Measurements from ENCODE around the gene EMP1.

EMP1 gene

DNA sequence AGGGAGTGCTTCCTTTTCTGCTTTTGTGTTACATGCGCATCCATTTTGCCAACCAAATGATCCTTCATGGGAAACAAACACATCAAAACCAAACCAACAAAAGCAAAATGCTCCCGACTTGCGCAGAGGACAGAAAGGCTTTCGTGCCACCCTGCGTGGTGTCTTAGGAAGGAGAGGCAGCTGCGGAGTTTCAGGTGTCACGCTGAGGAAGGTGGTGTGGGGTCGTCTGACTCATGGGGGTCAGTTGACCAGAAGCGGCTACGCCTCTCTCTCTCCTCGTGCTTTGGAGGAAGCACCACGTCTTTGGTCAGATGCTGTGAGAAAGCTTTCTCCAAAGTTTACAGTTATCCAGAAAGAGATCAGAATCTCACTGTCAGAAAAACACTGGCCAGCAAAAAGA is 7.9 kb downstream of the EMP1 start:
- TF ChIP-seq, protein P1, sequence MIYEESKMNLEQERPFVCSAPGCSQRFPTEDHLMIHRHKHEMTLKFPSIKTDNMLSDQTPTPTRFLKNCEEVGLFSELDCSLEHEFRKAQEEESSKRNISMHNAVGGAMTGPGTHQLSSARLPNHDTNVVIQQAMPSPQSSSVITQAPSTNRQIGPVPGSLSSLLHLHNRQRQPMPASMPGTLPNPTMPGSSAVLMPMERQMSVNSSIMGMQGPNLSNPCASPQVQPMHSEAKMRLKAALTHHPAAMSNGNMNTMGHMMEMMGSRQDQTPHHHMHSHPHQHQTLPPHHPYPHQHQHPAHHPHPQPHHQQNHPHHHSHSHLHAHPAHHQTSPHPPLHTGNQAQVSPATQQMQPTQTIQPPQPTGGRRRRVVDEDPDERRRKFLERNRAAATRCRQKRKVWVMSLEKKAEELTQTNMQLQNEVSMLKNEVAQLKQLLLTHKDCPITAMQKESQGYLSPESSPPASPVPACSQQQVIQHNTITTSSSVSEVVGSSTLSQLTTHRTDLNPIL (CRISPR knock-in tag; IDR thresholded peaks at IDR 0.05; ENCODE audit: low read depth): no peak
- TF ChIP-seq ISL1 (CRISPR knock-in tag; IDR thresholded peaks at IDR 0.05): no peak
- TF ChIP-seq, protein P2, sequence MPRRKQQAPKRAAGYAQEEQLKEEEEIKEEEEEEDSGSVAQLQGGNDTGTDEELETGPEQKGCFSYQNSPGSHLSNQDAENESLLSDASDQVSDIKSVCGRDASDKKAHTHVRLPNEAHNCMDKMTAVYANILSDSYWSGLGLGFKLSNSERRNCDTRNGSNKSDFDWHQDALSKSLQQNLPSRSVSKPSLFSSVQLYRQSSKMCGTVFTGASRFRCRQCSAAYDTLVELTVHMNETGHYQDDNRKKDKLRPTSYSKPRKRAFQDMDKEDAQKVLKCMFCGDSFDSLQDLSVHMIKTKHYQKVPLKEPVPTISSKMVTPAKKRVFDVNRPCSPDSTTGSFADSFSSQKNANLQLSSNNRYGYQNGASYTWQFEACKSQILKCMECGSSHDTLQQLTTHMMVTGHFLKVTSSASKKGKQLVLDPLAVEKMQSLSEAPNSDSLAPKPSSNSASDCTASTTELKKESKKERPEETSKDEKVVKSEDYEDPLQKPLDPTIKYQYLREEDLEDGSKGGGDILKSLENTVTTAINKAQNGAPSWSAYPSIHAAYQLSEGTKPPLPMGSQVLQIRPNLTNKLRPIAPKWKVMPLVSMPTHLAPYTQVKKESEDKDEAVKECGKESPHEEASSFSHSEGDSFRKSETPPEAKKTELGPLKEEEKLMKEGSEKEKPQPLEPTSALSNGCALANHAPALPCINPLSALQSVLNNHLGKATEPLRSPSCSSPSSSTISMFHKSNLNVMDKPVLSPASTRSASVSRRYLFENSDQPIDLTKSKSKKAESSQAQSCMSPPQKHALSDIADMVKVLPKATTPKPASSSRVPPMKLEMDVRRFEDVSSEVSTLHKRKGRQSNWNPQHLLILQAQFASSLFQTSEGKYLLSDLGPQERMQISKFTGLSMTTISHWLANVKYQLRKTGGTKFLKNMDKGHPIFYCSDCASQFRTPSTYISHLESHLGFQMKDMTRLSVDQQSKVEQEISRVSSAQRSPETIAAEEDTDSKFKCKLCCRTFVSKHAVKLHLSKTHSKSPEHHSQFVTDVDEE (CRISPR knock-in tag; IDR thresholded peaks at IDR 0.05): no peak
- no peak for TF ChIP-seq TCF4 (CRISPR knock-in tag; IDR thresholded peaks at IDR 0.05; ENCODE audit: borderline replicate concordance)
- TF ChIP-seq ESRRG (CRISPR knock-in tag; IDR thresholded peaks at IDR 0.05): no peak
- TF ChIP-seq ZNF70 (CRISPR knock-in tag; IDR thresholded peaks at IDR 0.05): no peak
- TF ChIP-seq PPARA (CRISPR knock-in tag; IDR thresholded peaks at IDR 0.05; ENCODE audit: borderline replicate concordance): no peak
- TF ChIP-seq, protein P3, sequence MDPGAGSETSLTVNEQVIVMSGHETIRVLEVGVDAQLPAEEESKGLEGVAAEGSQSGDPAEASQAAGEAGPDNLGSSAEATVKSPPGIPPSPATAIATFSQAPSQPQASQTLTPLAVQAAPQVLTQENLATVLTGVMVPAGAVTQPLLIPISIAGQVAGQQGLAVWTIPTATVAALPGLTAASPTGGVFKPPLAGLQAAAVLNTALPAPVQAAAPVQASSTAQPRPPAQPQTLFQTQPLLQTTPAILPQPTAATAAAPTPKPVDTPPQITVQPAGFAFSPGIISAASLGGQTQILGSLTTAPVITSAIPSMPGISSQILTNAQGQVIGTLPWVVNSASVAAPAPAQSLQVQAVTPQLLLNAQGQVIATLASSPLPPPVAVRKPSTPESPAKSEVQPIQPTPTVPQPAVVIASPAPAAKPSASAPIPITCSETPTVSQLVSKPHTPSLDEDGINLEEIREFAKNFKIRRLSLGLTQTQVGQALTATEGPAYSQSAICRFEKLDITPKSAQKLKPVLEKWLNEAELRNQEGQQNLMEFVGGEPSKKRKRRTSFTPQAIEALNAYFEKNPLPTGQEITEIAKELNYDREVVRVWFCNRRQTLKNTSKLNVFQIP (CRISPR knock-in tag; IDR thresholded peaks at IDR 0.05; ENCODE audit: borderline replicate concordance, low read depth): no peak
- TF ChIP-seq CSDC2 (CRISPR knock-in tag; IDR thresholded peaks at IDR 0.05): no peak
- no peak for TF ChIP-seq BACH2 (CRISPR knock-in tag; IDR thresholded peaks at IDR 0.05; ENCODE audit: borderline replicate concordance)
- ATAC-seq: no peak

DNA sequence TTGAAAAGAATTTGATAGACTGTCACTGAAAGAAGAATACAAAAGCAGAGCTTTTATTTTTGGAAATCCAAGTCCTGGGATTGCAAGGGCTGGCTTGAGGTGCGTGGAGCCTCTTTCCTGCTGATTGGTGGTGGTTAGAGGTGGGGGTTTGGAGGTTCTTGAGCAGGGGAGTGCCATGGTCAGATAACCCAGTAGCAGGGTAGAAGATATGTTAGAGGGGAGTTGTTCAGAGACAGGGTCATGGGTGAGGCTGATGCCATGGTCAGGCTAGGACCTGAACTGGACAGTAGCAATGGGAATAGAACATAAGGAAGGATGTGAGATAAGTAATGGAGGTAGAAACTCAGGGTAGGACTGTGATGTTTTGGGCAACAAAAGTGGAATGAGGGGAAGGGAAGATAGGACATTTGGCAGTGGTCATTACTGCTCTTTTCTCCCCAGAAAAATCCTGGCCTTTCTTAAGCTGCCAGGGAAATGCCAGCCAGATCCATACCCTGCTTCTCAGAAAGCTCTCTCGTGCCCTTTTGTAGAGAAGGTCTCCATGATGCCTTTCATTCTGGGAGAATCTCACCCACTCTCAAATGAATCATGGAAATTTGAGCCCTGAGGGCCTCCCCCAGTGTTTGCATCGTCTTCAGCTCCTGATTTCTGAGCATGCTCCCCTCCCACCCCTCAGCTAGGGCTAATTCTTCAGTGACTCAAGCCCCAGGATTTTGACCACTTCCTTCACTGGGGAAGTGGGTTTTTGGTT is 9.5 kb downstream of the EMP1 start:
- no peak for TF ChIP-seq ZNF70 (CRISPR knock-in tag; IDR thresholded peaks at IDR 0.05)
- TF ChIP-seq, protein P4, sequence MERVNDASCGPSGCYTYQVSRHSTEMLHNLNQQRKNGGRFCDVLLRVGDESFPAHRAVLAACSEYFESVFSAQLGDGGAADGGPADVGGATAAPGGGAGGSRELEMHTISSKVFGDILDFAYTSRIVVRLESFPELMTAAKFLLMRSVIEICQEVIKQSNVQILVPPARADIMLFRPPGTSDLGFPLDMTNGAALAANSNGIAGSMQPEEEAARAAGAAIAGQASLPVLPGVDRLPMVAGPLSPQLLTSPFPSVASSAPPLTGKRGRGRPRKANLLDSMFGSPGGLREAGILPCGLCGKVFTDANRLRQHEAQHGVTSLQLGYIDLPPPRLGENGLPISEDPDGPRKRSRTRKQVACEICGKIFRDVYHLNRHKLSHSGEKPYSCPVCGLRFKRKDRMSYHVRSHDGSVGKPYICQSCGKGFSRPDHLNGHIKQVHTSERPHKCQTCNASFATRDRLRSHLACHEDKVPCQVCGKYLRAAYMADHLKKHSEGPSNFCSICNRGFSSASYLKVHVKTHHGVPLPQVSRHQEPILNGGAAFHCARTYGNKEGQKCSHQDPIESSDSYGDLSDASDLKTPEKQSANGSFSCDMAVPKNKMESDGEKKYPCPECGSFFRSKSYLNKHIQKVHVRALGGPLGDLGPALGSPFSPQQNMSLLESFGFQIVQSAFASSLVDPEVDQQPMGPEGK (CRISPR knock-in tag; IDR thresholded peaks at IDR 0.05; ENCODE audit: borderline replicate concordance): peak; percentile 50; the same call in 1 of the 2 replicates

DNA sequence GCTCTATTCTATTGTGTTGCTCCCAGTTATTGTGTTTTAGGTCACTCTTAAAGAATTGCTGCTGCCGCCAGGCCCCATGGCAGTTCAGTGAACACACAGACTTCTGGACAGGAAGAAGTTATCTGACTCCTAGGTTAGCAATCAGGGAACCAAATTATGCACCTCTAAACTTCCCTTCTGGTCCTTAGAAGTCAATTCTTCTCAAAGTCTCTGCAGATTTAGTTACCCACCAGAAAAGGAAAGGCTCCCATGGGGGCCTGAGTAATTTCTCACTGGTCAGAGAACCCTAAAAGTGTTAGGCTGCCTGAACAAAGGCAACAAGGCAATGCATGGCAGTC is 10.0 kb downstream of the EMP1 start:
- no peak for ATAC-seq
- TF ChIP-seq SNAI2 (CRISPR knock-in tag; IDR thresholded peaks at IDR 0.05): no peak
- no peak for TF ChIP-seq GLIS3 (CRISPR knock-in tag; IDR thresholded peaks at IDR 0.05)
- no peak for TF ChIP-seq CSDC2 (CRISPR knock-in tag; IDR thresholded peaks at IDR 0.05)
- TF ChIP-seq ZFP30 (CRISPR knock-in tag; IDR thresholded peaks at IDR 0.05): no peak
- TF ChIP-seq PPARA (CRISPR knock-in tag; IDR thresholded peaks at IDR 0.05; ENCODE audit: borderline replicate concordance): no peak
- TF ChIP-seq, protein P2 (CRISPR knock-in tag; IDR thresholded peaks at IDR 0.05): no peak
- TF ChIP-seq ZC3H10 (CRISPR knock-in tag; IDR thresholded peaks at IDR 0.05): no peak
- TF ChIP-seq ZNF565 (CRISPR knock-in tag; conservative IDR thresholded peaks at IDR 0.05; ENCODE audit: low read depth): no peak
- TF ChIP-seq ISL1 (CRISPR knock-in tag; IDR thresholded peaks at IDR 0.05): no peak
- no peak for TF ChIP-seq BACH2 (CRISPR knock-in tag; IDR thresholded peaks at IDR 0.05; ENCODE audit: borderline replicate concordance)
- TF ChIP-seq, protein P5, sequence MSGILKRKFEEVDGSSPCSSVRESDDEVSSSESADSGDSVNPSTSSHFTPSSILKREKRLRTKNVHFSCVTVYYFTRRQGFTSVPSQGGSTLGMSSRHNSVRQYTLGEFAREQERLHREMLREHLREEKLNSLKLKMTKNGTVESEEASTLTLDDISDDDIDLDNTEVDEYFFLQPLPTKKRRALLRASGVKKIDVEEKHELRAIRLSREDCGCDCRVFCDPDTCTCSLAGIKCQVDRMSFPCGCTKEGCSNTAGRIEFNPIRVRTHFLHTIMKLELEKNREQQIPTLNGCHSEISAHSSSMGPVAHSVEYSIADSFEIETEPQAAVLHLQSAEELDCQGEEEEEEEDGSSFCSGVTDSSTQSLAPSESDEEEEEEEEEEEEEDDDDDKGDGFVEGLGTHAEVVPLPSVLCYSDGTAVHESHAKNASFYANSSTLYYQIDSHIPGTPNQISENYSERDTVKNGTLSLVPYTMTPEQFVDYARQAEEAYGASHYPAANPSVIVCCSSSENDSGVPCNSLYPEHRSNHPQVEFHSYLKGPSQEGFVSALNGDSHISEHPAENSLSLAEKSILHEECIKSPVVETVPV (CRISPR knock-in tag; IDR thresholded peaks at IDR 0.05): no peak
- TF ChIP-seq RARB (CRISPR knock-in tag; IDR thresholded peaks at IDR 0.05): no peak
- no peak for TF ChIP-seq ESRRG (CRISPR knock-in tag; IDR thresholded peaks at IDR 0.05)
- TF ChIP-seq ZFP3 (CRISPR knock-in tag; IDR thresholded peaks at IDR 0.05): no peak

More for the DNA sequence above, 9.5 kb downstream of the EMP1 start:
- peak; percentile 80 for ATAC-seq

Measured in SK-N-SH treated with all-trans-retinoic acid at 6 μM for 48 hours (cell line).